ENCODE results near the gene SEPTIN12. TPM values are rescaled to one million over a fixed set of nuclear protein-coding genes. Genes with fewer than 3 reads are reported as not detected.
A peak's percentile ranks its signal among the peaks of the same experiment; 100 is the strongest.
"Not testable (repeated sequence)": the region's sequence is repeated elsewhere in the genome, so short reads cannot be mapped to it uniquely, and the experiment has no call there.

Gene SEPTIN12
- total RNA-seq, 1 donor from 2014 or later: 0.65 TPM

- no peak overlapping the region for H3K4me3 Mint-ChIP-seq
- TF ChIP-seq CTCF (conservative IDR thresholded peaks at IDR 0.05): no peak
- peaks cover 2% of the 10 kb centered on the region for H3K27me3 Mint-ChIP-seq (ENCODE audit: low read depth)
Measured at GRCh38 chr16:4745274-4745569, 42.9 kb downstream of the SEPTIN12 start.

GRCh38 chr16:4744555-4745273, 43.4 kb downstream of the SEPTIN12 start:
- H3K27ac Mint-ChIP-seq (ENCODE audit: unreplicated experiment): no peak overlapping the region
- no peak for TF ChIP-seq CTCF (conservative IDR thresholded peaks at IDR 0.05)
- DNase-seq (ENCODE audit: low read depth, low spot score): no peak
- no peak overlapping the region for H3K4me3 Mint-ChIP-seq
- H3K4me1 Mint-ChIP-seq: no peaks in the 10 kb centered on the region
- H3K9me3 Mint-ChIP-seq: no peaks in the 10 kb centered on the region
- no peaks in the 10 kb centered on the region for H3K36me3 Mint-ChIP-seq (ENCODE audit: low read depth)
- H3K27me3 Mint-ChIP-seq (ENCODE audit: low read depth): peaks cover 2% of the 10 kb centered on the region

More at GRCh38 chr16:4745274-4745569, 42.9 kb downstream of the SEPTIN12 start:
- H3K9me3 Mint-ChIP-seq: no peaks in the 10 kb centered on the region
- no peaks in the 10 kb centered on the region for H3K36me3 Mint-ChIP-seq (ENCODE audit: low read depth)
- H3K4me1 Mint-ChIP-seq: no peaks in the 10 kb centered on the region
- no peak overlapping the region for H3K27ac Mint-ChIP-seq (ENCODE audit: unreplicated experiment)
- DNase-seq (ENCODE audit: low read depth, low spot score): no peak

- no peaks in the 10 kb centered on the region for H3K9me3 Mint-ChIP-seq
- H3K27me3 Mint-ChIP-seq (ENCODE audit: low read depth): peaks cover 2% of the 10 kb centered on the region
- no peak for TF ChIP-seq CTCF (conservative IDR thresholded peaks at IDR 0.05)
- no peaks in the 10 kb centered on the region for H3K4me1 Mint-ChIP-seq
- H3K4me3 Mint-ChIP-seq: no peak overlapping the region
- DNase-seq (ENCODE audit: low read depth, low spot score): no peak
- H3K36me3 Mint-ChIP-seq (ENCODE audit: low read depth): no peaks in the 10 kb centered on the region
- peak overlapping the region; percentile 43 for H3K27ac Mint-ChIP-seq (ENCODE audit: unreplicated experiment)
Measured at GRCh38 chr16:4743226-4743878, 44.8 kb downstream of the SEPTIN12 start.

- DNase-seq (ENCODE audit: low read depth, low spot score); H3K27me3 Mint-ChIP-seq (ENCODE audit: low read depth); H3K9me3 Mint-ChIP-seq; H3K36me3 Mint-ChIP-seq (ENCODE audit: low read depth): not testable (repeated sequence)
- Mint-ChIP-seq H3K27ac (ENCODE audit: unreplicated experiment) (peak overlapping the region; percentile 96), H3K4me3 (peak overlapping the region; percentile 35), H3K4me1 (peaks cover 15% of the 10 kb centered on the region)
Measured at GRCh38 chr16:4738370-4738769, 49.8 kb downstream of the SEPTIN12 start.

GRCh38 chr16:4737545-4737944, 50.6 kb downstream of the SEPTIN12 start:
- peaks cover 2% of the 10 kb centered on the region for H3K27me3 Mint-ChIP-seq (ENCODE audit: low read depth)
- no peak for TF ChIP-seq CTCF (conservative IDR thresholded peaks at IDR 0.05)
- H3K9me3 Mint-ChIP-seq: no peaks in the 10 kb centered on the region
- H3K4me1 Mint-ChIP-seq: peaks cover 21% of the 10 kb centered on the region
- no peak overlapping the region for H3K27ac Mint-ChIP-seq (ENCODE audit: unreplicated experiment)
- H3K4me3 Mint-ChIP-seq: no peak overlapping the region
- no peaks in the 10 kb centered on the region for H3K36me3 Mint-ChIP-seq (ENCODE audit: low read depth)
- no peak for DNase-seq (ENCODE audit: low read depth, low spot score)

GRCh38 chr16:4736546-4736945, 51.6 kb downstream of the SEPTIN12 start:
- no peak for DNase-seq (ENCODE audit: low read depth, low spot score)
- no peak for TF ChIP-seq CTCF (conservative IDR thresholded peaks at IDR 0.05)
- Mint-ChIP-seq H3K4me1 (peaks cover 22% of the 10 kb centered on the region), H3K27ac (ENCODE audit: unreplicated experiment) (no peak overlapping the region), H3K4me3 (peak overlapping the region; percentile 76), H3K27me3 (ENCODE audit: low read depth) (no peaks in the 10 kb centered on the region), H3K9me3 (no peaks in the 10 kb centered on the region), H3K36me3 (ENCODE audit: low read depth) (no peaks in the 10 kb centered on the region)
